K562 (cell line): ENCODE results near the gene KCTD21. TPM values are rescaled to one million over a fixed set of nuclear protein-coding genes. Genes with fewer than 3 reads are reported as not detected.

ENCODE experiments used
- ATAC-seq: fragments of 200-7000 bp; cut with Tn5 transposase; 3 replicates; pipeline ENCODE4 v1.9.1; 2020; ENCODE audit warnings: moderate library complexity
- BruUV-seq: library from RNA; stranded (reverse); fragments of 400-500 nt; replicated peaks from 2 replicates; lab custom pipeline; 2021; lab: Mats Ljungman, UMichigan
- CTCF ChIA-PET: fragments of 300-600 bp; formaldehyde crosslinking; extraction: SDS; loops from one replicate; lab custom pipeline; 2021; ENCODE audit warnings: low intra/inter-chr PET ratio; lab: Yijun Ruan, JAX
- POLR2A ChIA-PET: fragments of 300-600, 350-650 bp; sonication (Branson Sonifier 250); formaldehyde crosslinking; extraction: SDS; loops from one replicate; lab custom pipeline; 2021; ENCODE audit warnings: antibody characterized with exemption, inconsistent platforms; lab: Yijun Ruan, JAX
- DNase-seq, 4 experiments: peaks; one replicate each; pipeline versions ENCODE4 v3.0.0 to v3.0.0-alpha.2; 2011 to 2018; ENCODE audit warnings: low spot score in 3 of 4, mixed read lengths in 3 of 4; ENCODE audit errors: extremely low read depth in 1 of 4
- FAIRE-seq: peaks from 2 replicates; lab custom pipeline; 2011; peaks lifted over from hg19 to GRCh38; lab: Jason Lieb, UNC
- H2AFZ ChIP-seq: 2 replicates; pipeline ENCODE4 v1.6.0; 2011; ENCODE audit warnings: low read depth, low read length, control low read depth, inconsistent platforms
- H3K27ac ChIP-seq: fragments of 200-600 bp; 3 replicates; pipeline ENCODE4 v1.8.0; 2011; ENCODE audit warnings: low read depth, mild to moderate bottlenecking, control low read depth, inconsistent platforms, low read length, moderate library complexity, mixed read lengths; ENCODE audit errors: extremely low read depth
- H3K27me3 ChIP-seq, 2 experiments: fragments of 300-600 bp in 1 of 2; 2 replicates in 1 of 2; 3 replicates in 1 of 2; pipeline versions ENCODE4 v1.6.0 to v1.8.0; 2011; ENCODE audit warnings: inconsistent platforms in 2 of 2, low read length in 2 of 2, mild to moderate bottlenecking in 1 of 2, mixed read lengths in 1 of 2, moderate library complexity in 1 of 2; ENCODE audit not compliant: control insufficient read depth in 2 of 2, insufficient read depth in 2 of 2
- H3K36me3 ChIP-seq: fragments of 300-600 bp; 3 replicates; pipeline ENCODE4 v1.8.0; 2011; ENCODE audit warnings: mild to moderate bottlenecking, low read length, inconsistent platforms; ENCODE audit not compliant: control insufficient read depth, insufficient read depth
- H3K4me1 ChIP-seq, 2 experiments: fragments of 200-600 bp in 1 of 2; replicated peaks in 1 of 2; 2 replicates in 1 of 2; 3 replicates in 1 of 2; pipeline versions ENCODE4 v1.5.1 to v1.8.0; 2011; ENCODE audit warnings: inconsistent platforms in 2 of 2, low read length in 2 of 2, mild to moderate bottlenecking in 1 of 2, mixed read lengths in 1 of 2, moderate library complexity in 1 of 2; ENCODE audit not compliant: control insufficient read depth in 2 of 2, insufficient read depth in 2 of 2
- H3K4me2 ChIP-seq: 2 replicates; pipeline ENCODE4 v1.6.1; 2011; ENCODE audit warnings: low read length, control low read depth, inconsistent platforms, mixed read lengths; ENCODE audit not compliant: insufficient read depth
- H3K4me3 ChIP-seq: fragments of 200-600 bp; sonication (generic), shearing (Covaris generic); 2 replicates; pipeline ENCODE4 v1.5.1; 2016; ENCODE audit warnings: control low read depth, inconsistent platforms
- H3K79me2 ChIP-seq: fragments of 200-600 bp; 3 replicates; pipeline ENCODE4 v1.8.0; 2011; ENCODE audit warnings: low read length, inconsistent platforms; ENCODE audit not compliant: control insufficient read depth, insufficient read depth
- H3K9ac ChIP-seq, 2 experiments: 2 replicates each; pipeline versions ENCODE4 v1.6.0 to v1.6.1; 2011; ENCODE audit warnings: low read depth in 2 of 2, low read length in 2 of 2, control low read depth in 1 of 2, inconsistent platforms in 1 of 2, mild to moderate bottlenecking in 1 of 2, mixed read lengths in 1 of 2; ENCODE audit not compliant: insufficient read depth in 1 of 2
- H3K9me1 ChIP-seq: one replicate; pipeline ENCODE4 v1.6.0; 2011; ENCODE audit warnings: inconsistent platforms, mild to moderate bottlenecking, low read length, moderate library complexity; ENCODE audit not compliant: control insufficient read depth, insufficient read depth
- H3K9me3 ChIP-seq: replicated peaks from 2 replicates; pipeline ENCODE4 v1.5.1; 2011; ENCODE audit warnings: low read depth, low read length, inconsistent platforms; ENCODE audit not compliant: control insufficient read depth, insufficient read depth
- H4K20me1 ChIP-seq: replicated peaks from 2 replicates; pipeline ENCODE4 v1.6.1; 2011; ENCODE audit warnings: low read length, inconsistent platforms, mixed read lengths; ENCODE audit not compliant: control insufficient read depth, insufficient read depth
- CHD7 ChIP-seq: fragments of 200-600 bp; sonication (generic); IDR thresholded peaks from one replicate; pipeline ENCODE4 v1.6.1; 2012; ENCODE audit warnings: mild to moderate bottlenecking, low read depth, low read length, inconsistent platforms
- PHF20 ChIP-seq: fragments of 450-650 bp; IDR thresholded peaks from 2 replicates; pipeline ENCODE4 v1.6.1; 2018; ENCODE audit not compliant: partially characterized antibody
- POLR2H ChIP-seq: IDR thresholded peaks from 2 replicates; pipeline ENCODE4 v1.6.1; 2016; ENCODE audit warnings: missing genetic modification characterization, low read depth, mild to moderate bottlenecking, control low read depth, missing compliant biosample characterization, moderate library complexity
- ZFP36 ChIP-seq: fragments of 150-350 bp; IDR thresholded peaks from 2 replicates; pipeline ENCODE4 v1.6.1; 2018; ENCODE audit warnings: low read length, low read depth; ENCODE audit not compliant: partially characterized antibody
- ZNF263 ChIP-seq: sonication (generic); formaldehyde crosslinking; IDR thresholded peaks from 2 replicates; pipeline ENCODE4 v1.8.0; 2022; ENCODE audit warnings: mild to moderate bottlenecking, missing genetic modification reagents, borderline replicate concordance
- WGBS: fragments of 100-300 bp; shearing (Covaris generic); methylation state at CpG from one replicate; pipeline ENCODE4 v1.1.6; 2016; ENCODE audit warnings: low coverage, mixed read lengths; ENCODE audit not compliant: insufficient coverage; ENCODE audit errors: missing lambda C conversion rate; 5-methylcytosine and 5-hydroxymethylcytosine counted together
- in situ Hi-C: fragments of 300-500 bp; cut with MboI; formaldehyde crosslinking; loops from 4 replicates; pipeline ENCODE4 v1.15.0; 2018; ENCODE audit warnings: inconsistent platforms, mixed read lengths
- intact Hi-C: fragments of 100-400 bp; cut with micrococcal nuclease; formaldehyde crosslinking; loops from 2 replicates; pipeline ENCODE4 v1.14.2; 2022
- polyA plus RNA-seq, 8 experiments: library from polyadenylated mRNA; depleted of rRNA in 4 of 8; stranded (reverse) in 5 of 8; unstranded in 3 of 8; fragments of >200 nt; fragmentation: Nextera tagmentation in 2 of 8; fragmentation: Illumina TruSeq in 1 of 8; extraction: Ambion mirVana in 2 of 8; extraction: Trizol in 1 of 8; gene quantifications; 2 replicates each; pipeline versions ENCODE4 v1.2.1 to v1.2.3, GENCODE V29; 2011 to 2014; ENCODE audit warnings: inconsistent platforms in 1 of 8, missing spikeins in 1 of 8
- total RNA-seq, 7 experiments: library from RNA; depleted of rRNA in 6 of 7; stranded (reverse); fragments of >200 nt in 6 of 7; fragmentation: Illumina TruSeq in 2 of 7; extraction: Trizol in 2 of 7; gene quantifications; 2 replicates each; pipeline versions ENCODE4 v1.2.1 to v1.2.3, GENCODE V29; 2011 to 2021; ENCODE audit warnings: low replicate concordance in 1 of 7
- TF ChIP-seq, protein P1 (sequence below): fragments of 250-450 bp; sonication (Bioruptor Pico); IDR thresholded peaks from 2 replicates; pipeline ENCODE4 v1.8.0; 2022; ENCODE audit warnings: moderate library complexity, mild to moderate bottlenecking, inconsistent platforms

KCTD21 gene
- total and polyA plus RNA-seq, 9 of the 15 experiments (the other 6 are each of a cell fraction or from before 2014, with no cell fraction given): 0.34 to 5.4 (median 1.9) TPM

DNA sequence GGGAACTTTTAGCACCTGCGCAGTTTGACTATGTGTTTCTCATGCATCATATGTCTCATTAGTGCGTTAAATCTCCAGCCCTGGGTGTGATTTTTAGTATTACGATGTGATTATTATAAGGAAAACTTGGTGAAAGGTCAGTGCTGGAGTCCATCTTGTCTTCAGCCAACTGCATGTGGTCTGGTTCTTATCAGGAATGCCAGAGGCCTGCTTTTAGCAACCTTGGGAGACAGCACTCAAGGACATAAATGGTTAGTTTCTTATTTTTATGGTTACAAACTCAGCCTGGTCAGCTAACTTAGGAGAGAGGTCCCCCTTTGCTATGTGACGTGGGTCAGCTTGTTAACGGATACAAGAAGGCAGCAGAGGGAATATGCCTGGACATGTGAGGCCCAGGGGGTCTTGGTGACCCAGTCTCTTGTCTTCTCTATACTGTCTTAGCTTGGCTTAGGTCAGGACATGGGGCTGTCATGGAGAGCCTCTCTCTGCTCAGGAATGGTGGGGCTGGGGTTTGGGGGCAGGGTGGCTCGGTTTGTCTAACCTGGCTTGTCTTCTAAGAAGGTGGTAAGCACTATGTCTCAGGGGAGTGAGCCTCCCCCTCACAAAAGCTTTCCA is 21.5 kb downstream of the KCTD21 start:
- BruUV-seq: no TSS peak
- DNase-seq: peak in 2 of 4 experiments; percentile 31 to 54
- TF ChIP-seq CHD7: no peak
- TF ChIP-seq ZFP36: no peak
- TF ChIP-seq, protein P1, sequence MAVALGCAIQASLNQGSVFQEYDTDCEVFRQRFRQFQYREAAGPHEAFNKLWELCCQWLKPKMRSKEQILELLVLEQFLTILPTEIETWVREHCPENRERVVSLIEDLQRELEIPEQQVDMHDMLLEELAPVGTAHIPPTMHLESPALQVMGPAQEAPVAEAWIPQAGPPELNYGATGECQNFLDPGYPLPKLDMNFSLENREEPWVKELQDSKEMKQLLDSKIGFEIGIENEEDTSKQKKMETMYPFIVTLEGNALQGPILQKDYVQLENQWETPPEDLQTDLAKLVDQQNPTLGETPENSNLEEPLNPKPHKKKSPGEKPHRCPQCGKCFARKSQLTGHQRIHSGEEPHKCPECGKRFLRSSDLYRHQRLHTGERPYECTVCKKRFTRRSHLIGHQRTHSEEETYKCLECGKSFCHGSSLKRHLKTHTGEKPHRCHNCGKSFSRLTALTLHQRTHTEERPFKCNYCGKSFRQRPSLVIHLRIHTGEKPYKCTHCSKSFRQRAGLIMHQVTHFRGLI (CRISPR knock-in tag): no peak
- no peak for TF ChIP-seq ZNF263 (CRISPR knock-in tag)
- TF ChIP-seq PHF20: no peak
- TF ChIP-seq POLR2H: no peak

More for the DNA sequence above, 21.5 kb downstream of the KCTD21 start:
- 44% methylated on average over 6 of the region's 6 CpGs for WGBS
- Histone ChIP-seq H3K4me1 (peaks cover 9 to 22% of the 10 kb centered on the region in 2 experiments; a peak in 4 of 5 replicates), H3K27me3 (no peaks in the 10 kb centered on the region), H3K79me2 (no peaks in the 10 kb centered on the region), H3K36me3 (no peaks in the 10 kb centered on the region), H2AFZ (peak overlapping the region; percentile 89), H3K4me2 (peak overlapping the region; percentile 17; the same call in 1 of the 2 replicates), H3K9me3 (no peaks in the 10 kb centered on the region), H3K27ac (peak overlapping the region; percentile 68; the same call in 2 of the 3 replicates), H3K9ac (peak overlapping the region in 1 of 2 experiments; percentile 28; a peak in 1 of 4 replicates), H4K20me1 (no peaks in the 10 kb centered on the region), H3K4me3 (no peak overlapping the region), H3K9me1 (no peaks in the 10 kb centered on the region)
- FAIRE-seq (peak; percentile 89), ATAC-seq (peak; percentile 50)
- POLR2A ChIA-PET: interaction anchor here (0.6 to 1.1 kb wide), 2 partner anchors 19 to 22 kb away, joined by 3 read pairs; no protein-coding TSS in a partner anchor
- CTCF ChIA-PET: no interaction called here
- in situ Hi-C loops: no loop called here
- intact Hi-C loops: no loop called here
